Panc1 (cell line): ENCODE measurements around the gene VOPP1.

Experiments used
- CTCF ChIP-seq: fragments of 450-650 bp; IDR thresholded peaks from 2 replicates; pipeline ENCODE4 v1.5.1; 2017; ENCODE audit warnings: mild to moderate bottlenecking
- POLR2AphosphoS5 ChIP-seq: IDR thresholded peaks from 2 replicates; pipeline ENCODE4 v1.6.1; 2012; ENCODE audit warnings: mild to moderate bottlenecking, low read depth, low read length, moderate library complexity
- REST ChIP-seq, 2 experiments: IDR thresholded peaks; 2 replicates each; pipeline ENCODE4 v1.6.1; 2011 to 2012; ENCODE audit warnings: low read depth in 2 of 2, control low read depth in 1 of 2, low read length in 1 of 2, mild to moderate bottlenecking in 1 of 2, moderate library complexity in 1 of 2; ENCODE audit not compliant: insufficient read depth in 1 of 2
- TCF7L2 ChIP-seq: IDR thresholded peaks from 2 replicates; pipeline ENCODE4 v1.6.1; 2011; ENCODE audit warnings: mild to moderate bottlenecking, low read depth, low read length, inconsistent platforms

DNA sequence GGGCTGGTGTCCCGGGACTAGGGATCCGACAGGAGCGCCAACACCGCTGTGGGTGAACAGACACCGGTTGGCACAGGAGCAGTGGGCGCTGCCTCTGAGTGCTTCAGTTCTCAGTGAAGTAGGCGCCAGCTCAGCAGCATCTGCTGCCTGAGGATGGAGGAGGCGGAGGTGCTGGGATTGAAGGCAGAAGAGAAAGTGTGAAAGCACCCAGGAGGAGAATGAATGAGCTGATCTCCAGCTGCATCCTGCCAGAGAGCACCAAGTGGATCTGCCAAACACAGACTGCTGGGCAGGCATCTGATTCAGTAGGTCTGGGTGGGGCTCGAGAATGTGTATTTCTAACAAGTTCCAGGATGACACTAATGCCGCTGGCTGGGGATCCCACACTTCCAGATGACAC, 132.7 kb downstream of the VOPP1 start:
- TF ChIP-seq CTCF (no peak), TCF7L2 (no peak), POLR2AphosphoS5 (no peak), REST (IDR thresholded peaks at IDR 0.05; ENCODE audit: insufficient read depth in 1 of 2, low read depth in 2 of 2, low read length in 1 of 2) (no peak)
